GM11168 (cell line): ENCODE data around the gene RYR1.
"Not testable (repeated sequence)": the region's sequence is repeated elsewhere in the genome, so short reads cannot be mapped to it uniquely, and the experiment has no call there.

Experiments used
- in situ Hi-C: fragments of 300-500 bp; cut with MboI; formaldehyde crosslinking; loops from one replicate; pipeline ENCODE4 v1.12.0; 2022; ENCODE audit warnings: low sequenced_read_pairs; ENCODE audit not compliant: unreplicated experiment

Gene RYR1

GRCh38 chr19:38583985-38584305, 150.5 kb downstream of the RYR1 start:
- in situ Hi-C loops, result no loop called here

- in situ Hi-C loops, result no loop called here
Observed at GRCh38 chr19:38587562-38587961, 154.1 kb downstream of the RYR1 start.

- in situ Hi-C loops, result no loop called here
Observed at GRCh38 chr19:38588041-38588440, 154.6 kb downstream of the RYR1 start.

- in situ Hi-C loops, result no loop called here
Observed at GRCh38 chr19:38592940-38593339, 159.4 kb downstream of the RYR1 start.

GRCh38 chr19:38596057-38596981, 162.8 kb downstream of the RYR1 start:
- in situ Hi-C loops, result no loop called here

- in situ Hi-C loops, result no loop called here
Observed at GRCh38 chr19:38597075-38597474, 163.6 kb downstream of the RYR1 start.

GRCh38 chr19:38599722-38600121, 166.2 kb downstream of the RYR1 start:
- in situ Hi-C loops, result no loop called here

- in situ Hi-C loops, result not testable (repeated sequence)
Observed at GRCh38 chr19:38602856-38603255, 169.4 kb downstream of the RYR1 start.

- in situ Hi-C loops, result no loop called here
Observed at GRCh38 chr19:38606131-38606530, 172.6 kb downstream of the RYR1 start.

GRCh38 chr19:38614289-38614688, 180.8 kb downstream of the RYR1 start:
- in situ Hi-C loops, result no loop called here

GRCh38 chr19:38615007-38615581, 181.6 kb downstream of the RYR1 start:
- in situ Hi-C loops, result no loop called here

GRCh38 chr19:38616265-38616664, 182.8 kb downstream of the RYR1 start:
- in situ Hi-C loops, result no loop called here

GRCh38 chr19:38617283-38617763, 183.8 kb downstream of the RYR1 start:
- in situ Hi-C loops, result no loop called here

GRCh38 chr19:38617764-38618589, 184.5 kb downstream of the RYR1 start, which contains the start of gene MAP4K1:
Gene MAP4K1 (minus strand): TSS chr19:38617953. CDS start chr19:38617895, 58 bp downstream.
- in situ Hi-C loops, result no loop called here

GRCh38 chr19:38618590-38619360, 185.3 kb downstream of the RYR1 start, which contains the start of gene EIF3K:
Gene EIF3K (plus strand): TSS chr19:38619188. CDS start chr19:38619269, 81 bp downstream.
- in situ Hi-C loops, result no loop called here

- in situ Hi-C loops, result no loop called here
Observed at GRCh38 chr19:38619361-38620174, 186.1 kb downstream of the RYR1 start.

- in situ Hi-C loops, result no loop called here
Observed at GRCh38 chr19:38624822-38625221, 191.3 kb downstream of the RYR1 start.

- in situ Hi-C loops, result no loop called here
Observed at GRCh38 chr19:38626401-38626800, 192.9 kb downstream of the RYR1 start.

GRCh38 chr19:38629568-38629967, 196.1 kb downstream of the RYR1 start:
- in situ Hi-C loops, result no loop called here
